Measurements from ENCODE around the gene LRMDA. TPM values are rescaled to one million over a fixed set of nuclear protein-coding genes. Genes with fewer than 3 reads are reported as not detected.

Gene LRMDA
- total and polyA plus RNA-seq, 7 donors: 2.8 to 22.2 (median 9.0) TPM

DNA sequence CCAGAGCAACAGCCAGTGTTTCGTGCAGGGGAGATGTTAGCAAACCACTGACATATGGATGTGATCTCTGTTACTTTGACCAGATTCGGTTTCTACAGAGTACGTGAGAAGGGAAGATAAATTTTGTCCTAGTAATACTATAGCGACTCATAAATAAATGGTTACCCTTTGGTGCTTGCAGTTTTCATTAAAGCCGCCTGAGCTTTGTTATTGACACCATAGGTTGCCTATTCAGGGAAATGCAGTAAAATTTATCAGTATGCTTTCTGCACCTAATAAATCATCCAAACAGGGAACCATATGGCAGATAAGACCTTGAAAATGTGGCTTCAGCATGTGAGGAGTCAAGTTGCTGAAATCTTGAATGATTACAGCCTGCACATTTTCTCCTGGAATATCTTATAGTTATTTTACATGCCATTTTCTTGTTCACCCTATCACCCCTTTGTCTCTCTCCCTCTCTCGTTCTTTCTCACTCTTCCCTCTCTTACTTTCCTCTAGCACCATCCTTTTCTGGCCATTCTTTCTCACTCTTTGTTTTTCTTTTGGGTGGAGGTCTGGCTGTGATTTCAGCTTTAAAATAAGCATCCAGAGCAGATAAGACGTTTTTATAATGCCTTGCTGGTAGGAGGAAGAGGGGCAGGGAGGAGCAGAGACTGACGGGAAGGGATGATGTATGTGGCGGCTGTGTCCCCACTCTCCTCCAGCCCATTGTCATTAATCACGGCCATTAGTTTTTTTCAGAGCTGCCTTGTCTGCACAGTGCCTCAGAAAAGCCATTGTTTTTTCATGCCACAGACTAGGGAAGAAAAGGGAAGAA is 182.5 kb downstream of the LRMDA start:
- TF ChIP-seq POLR2A (IDR thresholded peaks at IDR 0.05): no peak
- TF ChIP-seq, protein P1, sequence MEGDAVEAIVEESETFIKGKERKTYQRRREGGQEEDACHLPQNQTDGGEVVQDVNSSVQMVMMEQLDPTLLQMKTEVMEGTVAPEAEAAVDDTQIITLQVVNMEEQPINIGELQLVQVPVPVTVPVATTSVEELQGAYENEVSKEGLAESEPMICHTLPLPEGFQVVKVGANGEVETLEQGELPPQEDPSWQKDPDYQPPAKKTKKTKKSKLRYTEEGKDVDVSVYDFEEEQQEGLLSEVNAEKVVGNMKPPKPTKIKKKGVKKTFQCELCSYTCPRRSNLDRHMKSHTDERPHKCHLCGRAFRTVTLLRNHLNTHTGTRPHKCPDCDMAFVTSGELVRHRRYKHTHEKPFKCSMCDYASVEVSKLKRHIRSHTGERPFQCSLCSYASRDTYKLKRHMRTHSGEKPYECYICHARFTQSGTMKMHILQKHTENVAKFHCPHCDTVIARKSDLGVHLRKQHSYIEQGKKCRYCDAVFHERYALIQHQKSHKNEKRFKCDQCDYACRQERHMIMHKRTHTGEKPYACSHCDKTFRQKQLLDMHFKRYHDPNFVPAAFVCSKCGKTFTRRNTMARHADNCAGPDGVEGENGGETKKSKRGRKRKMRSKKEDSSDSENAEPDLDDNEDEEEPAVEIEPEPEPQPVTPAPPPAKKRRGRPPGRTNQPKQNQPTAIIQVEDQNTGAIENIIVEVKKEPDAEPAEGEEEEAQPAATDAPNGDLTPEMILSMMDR (IDR thresholded peaks at IDR 0.05): no peak
- TF ChIP-seq POLR2AphosphoS5 (IDR thresholded peaks at IDR 0.05): no peak
- TF ChIP-seq EP300 (IDR thresholded peaks at IDR 0.05): no peak
- H3K9me3 ChIP-seq: no peaks in the 10 kb centered on the region
- H3K4me3 ChIP-seq: no peak overlapping the region
- intact Hi-C loops (cut with DNase I): no loop called here
- 49 to 62% methylated on average over 10 of the region's 10 CpGs for WGBS, 2 donors
- peak overlapping the region in 2 of 4 donors; percentile 36 to 46 for H3K27ac ChIP-seq
- peaks cover 0 to 24% (median 16%) of the 10 kb centered on the region in 4 donors for H3K4me1 ChIP-seq
- DNase-seq: no peak
- no peaks in the 10 kb centered on the region for H3K27me3 ChIP-seq
- H3K36me3 ChIP-seq: no peaks in the 10 kb centered on the region

DNA sequence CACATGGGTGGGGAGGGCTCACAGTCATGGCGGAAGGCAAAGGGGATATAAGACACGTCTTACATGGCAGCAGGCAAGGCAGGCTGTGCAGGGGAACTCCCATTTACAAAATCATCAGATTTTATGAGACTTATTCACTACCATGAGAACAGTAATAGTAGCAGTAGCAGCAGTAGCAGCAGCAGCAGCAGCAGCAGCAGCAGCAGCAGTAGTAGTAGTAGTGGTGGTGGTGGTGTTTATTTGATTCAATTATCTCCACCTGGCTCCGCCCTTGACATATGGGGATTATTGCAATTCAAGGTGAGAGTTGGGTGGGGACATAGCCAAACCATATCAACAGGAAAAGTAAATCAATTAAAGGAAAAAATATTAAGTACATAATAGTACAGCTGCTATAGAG is 184.7 kb downstream of the LRMDA start:
- H3K36me3 ChIP-seq: no peaks in the 10 kb centered on the region
- peaks cover 0 to 24% (median 16%) of the 10 kb centered on the region in 4 donors for H3K4me1 ChIP-seq
- WGBS, 2 donors: 88 to 91% methylated on average over 3 of the region's 3 CpGs
- no peak overlapping the region for H3K4me3 ChIP-seq
- H3K27me3 ChIP-seq: no peaks in the 10 kb centered on the region
- no peak overlapping the region for H3K27ac ChIP-seq
- intact Hi-C loops (cut with DNase I): no loop called here
- H3K9me3 ChIP-seq: no peaks in the 10 kb centered on the region
- no peak for TF ChIP-seq POLR2A (IDR thresholded peaks at IDR 0.05)
- TF ChIP-seq, protein P1 (IDR thresholded peaks at IDR 0.05): no peak
- DNase-seq: no peak

DNA sequence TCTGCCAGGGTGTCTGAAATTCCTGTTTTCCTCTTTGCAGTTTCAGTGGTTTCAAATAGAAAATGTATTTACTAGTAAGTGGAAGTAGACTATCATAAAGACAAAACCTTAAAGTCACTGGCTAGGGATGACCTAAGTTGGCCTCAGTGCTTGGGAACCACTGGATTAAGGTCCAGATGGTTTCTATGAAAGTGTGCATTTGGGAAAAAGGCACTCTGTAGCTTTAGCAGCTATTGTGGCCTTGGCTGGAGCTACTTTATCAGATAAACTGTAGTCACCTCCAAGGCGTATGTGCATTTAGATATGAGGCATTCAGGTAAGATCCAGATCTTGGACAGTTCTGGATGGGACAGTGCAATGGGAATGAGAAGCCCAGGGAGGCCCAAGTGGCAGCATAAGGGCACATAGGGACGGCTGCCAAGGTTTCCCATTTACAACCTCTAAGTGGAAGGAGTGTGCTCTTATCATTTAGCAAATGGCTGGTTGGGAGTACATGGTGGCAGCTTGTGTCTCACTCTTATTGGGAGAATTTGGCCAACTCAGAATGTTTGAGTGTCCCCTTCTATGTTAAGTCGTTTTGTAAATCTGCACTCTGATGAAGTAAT is 185.6 kb downstream of the LRMDA start:
- DNase-seq: no peak
- TF ChIP-seq POLR2AphosphoS5 (IDR thresholded peaks at IDR 0.05): no peak
- 59 to 88% methylated on average over 3 of the region's 3 CpGs for WGBS, 2 donors
- H3K27me3 ChIP-seq: no peaks in the 10 kb centered on the region
- no peaks in the 10 kb centered on the region for H3K36me3 ChIP-seq
- H3K4me3 ChIP-seq: no peak overlapping the region
- peak overlapping the region in 1 of 4 donors; percentile 71 for H3K27ac ChIP-seq
- intact Hi-C loops (cut with DNase I): no loop called here
- peaks cover 0 to 24% (median 16%) of the 10 kb centered on the region in 4 donors for H3K4me1 ChIP-seq
- no peaks in the 10 kb centered on the region for H3K9me3 ChIP-seq

DNA sequence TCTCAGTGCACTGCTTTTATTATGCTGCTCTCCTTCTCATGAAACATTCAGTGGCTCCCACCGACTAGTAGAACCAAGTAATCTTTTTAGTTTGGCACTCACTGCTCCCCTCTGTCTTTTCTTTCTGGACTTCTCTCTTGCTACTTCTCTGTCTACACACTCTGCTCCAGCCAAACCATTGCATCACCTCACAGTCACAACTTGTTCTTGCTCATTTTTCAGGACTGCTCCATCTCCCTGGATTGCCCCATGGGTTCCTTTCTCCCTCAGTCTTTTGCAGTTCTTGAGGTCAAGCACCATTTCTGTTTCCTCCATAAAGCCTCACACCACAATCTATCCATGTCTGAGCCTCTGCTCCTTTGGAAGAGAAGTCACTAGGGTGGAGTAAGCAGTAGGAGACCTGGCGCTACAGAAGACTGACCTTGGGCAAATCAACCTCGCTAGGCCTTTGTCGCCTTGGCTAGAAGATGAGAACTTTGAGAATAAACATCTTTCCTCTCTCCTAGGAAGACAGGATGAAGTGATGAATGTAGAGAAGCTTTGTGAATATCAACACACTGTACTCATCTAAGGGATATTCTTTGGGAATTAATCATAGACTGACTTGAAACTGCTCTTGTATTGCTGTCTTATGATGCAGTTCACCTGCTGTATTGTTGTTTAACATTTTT is 186.2 kb downstream of the LRMDA start:
- Histone ChIP-seq H3K27me3 (no peaks in the 10 kb centered on the region), H3K36me3 (no peaks in the 10 kb centered on the region), H3K4me3 (no peak overlapping the region), H3K27ac (peak overlapping the region in 2 of 4 donors; percentile 5 to 71), H3K9me3 (no peaks in the 10 kb centered on the region), H3K4me1 (peaks cover 0 to 22% (median 15%) of the 10 kb centered on the region in 4 donors)
- intact Hi-C loops (cut with DNase I): no loop called here
- 90 to 94% methylated on average over 4 of the region's 4 CpGs for WGBS, 2 donors
- peak; percentile 90 for DNase-seq
- TF ChIP-seq, protein P1 (IDR thresholded peaks at IDR 0.05): no peak
- TF ChIP-seq POLR2AphosphoS5 (IDR thresholded peaks at IDR 0.05): peak; percentile 18 to 62 (median 50)
- TF ChIP-seq POLR2A (IDR thresholded peaks at IDR 0.05): no peak
- peak in 1 of 4 donors; percentile 4 for TF ChIP-seq EP300 (IDR thresholded peaks at IDR 0.05)

DNA sequence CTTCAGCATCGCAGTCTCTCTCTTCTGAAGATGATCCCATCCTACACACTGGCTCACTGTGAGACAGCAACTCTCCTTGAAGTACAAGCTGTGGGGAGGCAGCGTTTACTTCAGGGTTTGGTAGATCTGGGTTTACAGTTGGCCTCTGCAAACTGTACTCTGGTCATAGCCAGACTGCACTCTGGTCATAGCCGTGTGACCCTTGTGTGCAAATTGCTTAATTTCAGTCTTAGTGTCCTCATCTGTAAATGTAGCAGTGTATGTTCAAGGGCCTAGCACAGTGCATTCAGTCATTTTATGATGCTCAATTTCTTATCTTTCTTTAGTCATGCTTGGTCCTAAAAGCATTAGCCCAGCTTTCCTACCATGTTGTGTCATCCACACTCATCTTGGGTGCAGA is 188.2 kb downstream of the LRMDA start:
- Histone ChIP-seq H3K4me3 (no peak overlapping the region), H3K36me3 (no peaks in the 10 kb centered on the region), H3K4me1 (peaks cover 0 to 13% (median 0%) of the 10 kb centered on the region in 4 donors), H3K27ac (no peak overlapping the region), H3K9me3 (no peaks in the 10 kb centered on the region), H3K27me3 (no peaks in the 10 kb centered on the region)
- TF ChIP-seq, protein P1 (IDR thresholded peaks at IDR 0.05): no peak
- TF ChIP-seq POLR2A (IDR thresholded peaks at IDR 0.05) (no peak), POLR2AphosphoS5 (IDR thresholded peaks at IDR 0.05) (no peak), EP300 (IDR thresholded peaks at IDR 0.05) (no peak)
- DNase-seq: no peak
- 90 to 93% methylated on average over 3 of the region's 3 CpGs for WGBS, 2 donors
- intact Hi-C loops (cut with DNase I): no loop called here

Data from sigmoid colon (tissue), 7 donors.